ENCODE results near the gene ZNF483.
"Not testable (repeated sequence)": the region's sequence is repeated elsewhere in the genome, so short reads cannot be mapped to it uniquely, and the experiment has no call there.

Gene ZNF483

DNA sequence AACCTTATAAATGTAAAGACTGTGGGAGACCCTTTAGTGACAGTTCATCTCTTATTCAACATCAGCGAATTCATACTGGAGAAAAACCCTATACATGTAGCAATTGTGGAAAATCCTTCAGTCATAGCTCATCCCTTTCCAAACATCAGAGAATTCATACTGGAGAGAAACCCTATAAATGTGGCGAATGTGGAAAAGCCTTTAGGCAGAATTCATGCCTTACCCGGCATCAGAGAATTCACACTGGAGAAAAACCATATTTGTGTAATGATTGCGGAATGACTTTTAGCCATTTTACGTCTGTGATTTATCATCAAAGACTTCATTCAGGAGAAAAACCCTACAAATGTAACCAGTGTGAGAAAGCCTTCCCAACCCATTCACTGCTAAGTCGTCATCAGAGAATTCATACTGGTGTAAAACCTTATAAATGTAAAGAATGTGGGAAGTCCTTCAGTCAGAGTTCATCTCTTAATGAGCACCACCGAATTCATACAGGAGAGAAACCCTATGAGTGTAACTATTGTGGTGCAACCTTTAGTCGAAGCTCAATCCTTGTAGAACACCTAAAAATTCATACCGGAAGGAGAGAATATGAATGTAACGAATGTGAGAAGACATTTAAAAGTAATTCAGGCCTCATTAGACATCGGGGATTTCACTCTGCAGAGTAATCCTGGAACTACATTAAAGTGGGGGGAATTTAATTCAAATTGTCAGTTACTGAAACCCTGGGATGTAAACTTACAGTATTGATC is 17.7 kb downstream of the ZNF483 start:
- no peak for DNase-seq (ENCODE audit: low spot score)

DNA sequence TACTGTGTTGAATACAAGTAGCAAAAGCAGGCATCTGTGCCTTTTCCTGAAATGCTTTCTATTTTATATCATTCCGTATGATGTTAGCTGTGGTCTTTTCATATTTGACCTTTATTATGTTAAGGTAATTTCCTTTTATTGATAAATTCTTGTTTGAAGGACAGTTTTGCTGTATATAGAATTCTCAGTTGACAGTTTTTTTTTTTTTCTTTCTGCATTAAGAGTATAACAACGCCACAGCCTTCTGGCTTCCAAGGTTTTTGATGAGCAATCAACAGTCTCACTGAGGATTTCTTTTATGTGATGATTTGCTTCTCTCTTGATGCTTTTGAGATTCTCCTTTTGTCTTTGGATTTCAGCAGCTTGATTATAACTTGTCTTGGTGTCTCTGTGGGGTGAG is 23.6 kb downstream of the ZNF483 start:
- DNase-seq (ENCODE audit: low spot score), result no peak

DNA sequence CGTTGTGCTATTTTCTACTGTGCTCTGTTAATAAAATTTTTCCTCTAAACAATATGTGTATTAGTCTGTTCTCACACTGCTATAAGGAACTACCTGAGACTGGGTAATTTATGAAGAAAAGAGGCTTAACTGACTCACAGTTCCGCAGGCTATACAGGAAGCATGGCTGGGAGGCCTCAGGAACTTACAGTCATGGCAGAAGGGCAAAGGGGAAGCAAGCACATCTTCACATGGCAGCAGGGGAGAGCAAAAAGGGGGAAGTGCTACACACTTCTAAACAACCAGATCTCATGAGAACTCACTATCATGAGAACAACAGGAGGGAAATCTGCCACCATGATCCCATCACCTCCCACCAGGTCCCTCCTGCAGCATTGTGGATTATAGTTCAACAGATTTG is 30.4 kb downstream of the ZNF483 start:
- DNase-seq (ENCODE audit: low spot score), result not testable (repeated sequence)

DNA sequence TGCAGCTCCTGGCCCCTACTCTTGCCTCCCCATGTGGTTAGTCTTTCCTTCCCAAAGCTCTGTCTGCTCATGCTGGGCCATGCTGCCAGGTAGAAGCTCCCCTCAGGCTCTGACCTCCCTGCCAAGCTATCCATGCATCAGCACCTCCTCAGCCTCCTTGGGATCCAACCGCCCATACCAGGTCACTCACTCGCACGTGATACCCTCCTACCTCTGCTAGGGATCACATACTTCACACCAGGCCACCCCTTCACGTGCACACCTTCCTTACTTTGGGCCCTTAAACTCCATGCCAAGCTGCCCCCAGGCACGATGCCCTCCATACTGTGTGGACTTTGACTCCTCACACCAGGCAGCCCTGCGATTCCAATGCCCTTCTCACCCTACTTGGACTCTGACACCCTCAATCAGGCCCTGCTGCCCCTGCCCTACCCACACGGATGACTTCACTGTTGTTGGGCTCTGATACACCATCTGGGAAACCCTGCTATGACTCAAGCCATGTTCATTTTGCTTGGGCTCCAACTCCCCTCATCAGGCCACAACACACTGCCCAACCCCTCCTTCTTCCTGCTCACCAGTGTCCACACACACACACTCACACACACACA is 34.1 kb downstream of the ZNF483 start:
- DNase-seq (ENCODE audit: low spot score), result no peak

DNA sequence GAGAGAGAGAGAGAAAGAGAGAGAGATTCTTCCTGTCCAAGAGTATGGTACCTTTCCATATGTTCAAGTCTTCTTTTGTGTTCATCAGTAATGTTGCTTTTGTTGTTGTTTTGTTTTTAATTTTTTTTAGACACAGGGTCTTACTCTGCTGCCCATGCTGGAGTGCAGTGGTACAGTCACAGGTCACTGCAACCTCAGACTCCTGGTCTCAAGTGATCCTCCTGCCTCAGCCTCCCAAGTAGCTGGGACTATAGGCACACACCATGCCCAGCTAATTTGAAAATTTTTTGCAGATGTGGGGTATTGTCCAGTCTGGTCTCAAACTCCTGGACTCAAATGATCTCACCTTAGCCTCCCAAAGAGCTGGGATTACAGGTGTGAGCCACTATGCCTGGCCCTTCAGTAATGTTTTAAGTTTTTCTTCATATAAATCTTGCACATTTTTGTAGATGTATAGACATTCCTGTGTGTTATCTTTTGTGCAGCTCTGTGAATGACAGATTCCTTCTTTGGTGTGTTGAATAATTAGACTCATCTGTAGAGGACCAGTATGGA is 36.3 kb downstream of the ZNF483 start:
- DNase-seq (ENCODE audit: low spot score), result no peak

DNA sequence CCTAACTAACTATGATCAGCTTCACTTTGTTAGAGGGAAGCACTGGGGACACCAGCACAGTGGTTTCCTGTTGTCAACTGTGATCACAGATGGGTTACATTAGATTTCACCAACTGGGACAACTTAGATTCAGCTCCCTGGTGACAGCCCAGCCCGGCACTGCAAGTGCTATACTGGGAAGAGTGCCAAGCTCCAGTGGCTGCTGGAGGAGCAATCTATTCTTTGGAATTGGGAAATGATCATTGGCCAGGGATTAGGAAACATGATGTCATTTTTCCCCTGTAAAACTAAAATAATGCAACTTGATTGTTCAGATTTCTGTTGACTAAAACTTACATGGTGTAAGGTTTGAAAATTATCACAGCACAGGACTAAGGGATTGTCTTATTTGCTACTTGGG is 41.3 kb downstream of the ZNF483 start:
- DNase-seq (ENCODE audit: low spot score), result no peak

DNA sequence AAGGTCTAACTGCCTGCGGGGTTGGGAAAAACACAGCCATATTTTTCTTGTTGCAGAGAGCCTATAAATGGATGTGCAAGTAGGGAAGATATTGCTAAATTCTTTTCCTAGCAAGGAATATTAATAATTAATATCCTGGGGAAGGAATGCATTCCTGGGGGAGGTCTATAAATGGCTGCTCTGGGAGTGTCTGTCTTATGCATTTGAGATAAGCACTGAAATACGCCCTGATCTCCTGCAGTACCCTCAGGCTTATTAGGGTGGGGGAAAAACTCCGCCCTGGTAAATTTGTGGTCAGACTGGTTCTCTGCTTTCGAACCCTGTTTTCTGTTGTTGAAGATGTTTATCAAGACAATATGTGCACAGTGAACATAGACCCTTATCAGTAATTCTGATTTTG is 43.1 kb downstream of the ZNF483 start:
- not testable (repeated sequence) for DNase-seq (ENCODE audit: low spot score)

DNA sequence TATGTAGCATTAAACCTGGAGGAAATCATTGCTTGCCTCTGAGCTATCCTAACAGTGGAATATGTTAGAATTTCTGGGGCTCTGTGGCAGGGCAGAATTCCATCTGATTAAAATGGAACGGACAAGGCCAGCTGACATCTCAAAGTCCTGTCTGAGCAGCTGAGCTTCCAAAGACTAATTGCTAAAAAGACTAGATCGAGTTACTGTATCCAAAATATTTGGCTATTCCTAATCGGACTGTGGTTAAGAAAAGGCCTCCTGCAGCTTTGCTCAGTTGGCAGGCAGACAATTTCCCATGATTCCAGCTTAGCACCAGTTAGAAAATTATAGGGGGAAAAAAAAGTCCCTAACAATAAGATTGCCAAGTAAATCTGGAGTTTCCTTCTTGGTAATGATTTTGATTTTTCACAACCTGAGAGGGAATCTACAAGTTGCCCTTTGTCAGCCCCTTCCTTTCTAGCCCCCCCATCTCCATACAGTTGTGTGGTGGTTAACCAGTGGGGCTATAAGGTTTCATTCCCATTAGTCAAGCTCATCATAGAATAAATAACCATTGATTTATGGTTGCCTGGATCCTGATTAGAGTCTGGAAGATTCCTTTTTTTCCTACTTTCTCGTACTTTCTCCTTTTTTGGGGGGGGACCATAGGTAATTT is 48.1 kb downstream of the ZNF483 start:
- DNase-seq (ENCODE audit: low spot score), result no peak

DNA sequence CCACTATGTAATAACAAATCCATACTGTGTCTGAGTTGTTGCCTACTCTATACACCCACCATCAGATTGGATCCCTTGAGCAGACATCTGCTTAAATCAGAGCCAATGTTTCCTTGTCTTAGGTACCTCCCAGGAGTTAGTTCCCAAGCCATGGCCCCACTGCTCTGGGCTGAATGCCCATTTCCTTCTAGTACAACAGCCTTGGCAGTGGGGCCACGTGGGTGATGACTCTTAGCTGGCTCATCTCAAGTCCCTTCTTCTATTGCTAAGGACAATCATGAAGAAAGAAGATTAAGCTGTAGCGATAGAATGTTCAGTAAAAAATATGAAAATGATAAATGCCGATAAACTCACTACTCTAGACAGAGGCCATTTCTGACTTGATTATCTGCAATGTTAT is 57.9 kb downstream of the ZNF483 start:
- DNase-seq (ENCODE audit: low spot score), result no peak

DNA sequence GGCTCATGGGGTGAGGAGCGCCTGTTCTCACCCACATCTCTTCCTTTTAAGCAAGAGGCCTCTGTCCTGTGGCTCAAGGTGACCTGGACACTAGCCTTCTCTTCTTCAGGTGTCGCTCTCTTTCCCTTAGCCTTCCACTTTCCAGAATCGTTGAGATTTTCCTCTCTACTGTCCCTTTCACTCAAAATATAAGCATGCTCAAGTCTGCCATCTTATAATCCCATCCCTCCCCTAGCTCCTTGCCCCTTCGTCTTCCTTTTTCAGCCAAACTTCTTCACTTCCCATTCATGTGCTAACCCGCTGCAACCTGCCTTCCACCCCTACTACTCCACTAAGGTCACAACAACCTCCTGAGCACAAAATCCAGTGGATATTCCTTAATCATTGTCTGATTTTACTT is 61.4 kb downstream of the ZNF483 start:
- DNase-seq (ENCODE audit: low spot score), result no peak

DNA sequence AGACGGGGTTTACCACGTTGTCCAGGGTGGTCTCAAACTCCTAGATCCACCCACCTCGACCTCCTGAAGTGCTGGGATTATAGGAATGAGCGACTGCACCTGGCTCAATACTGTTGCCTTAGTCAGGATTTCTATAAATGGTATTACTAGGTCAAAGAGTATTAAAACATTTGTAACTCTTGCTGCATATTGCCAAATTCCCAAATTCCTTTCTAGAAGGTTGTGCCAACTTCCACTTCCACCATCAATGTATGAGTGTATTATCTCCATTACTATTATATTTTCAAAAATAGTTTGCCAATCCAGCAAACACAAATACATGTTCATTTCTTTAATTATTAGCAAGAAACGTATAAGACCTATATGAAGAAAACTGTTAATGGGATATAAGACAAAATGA is 63.9 kb downstream of the ZNF483 start:
- DNase-seq (ENCODE audit: low spot score), result no peak

DNA sequence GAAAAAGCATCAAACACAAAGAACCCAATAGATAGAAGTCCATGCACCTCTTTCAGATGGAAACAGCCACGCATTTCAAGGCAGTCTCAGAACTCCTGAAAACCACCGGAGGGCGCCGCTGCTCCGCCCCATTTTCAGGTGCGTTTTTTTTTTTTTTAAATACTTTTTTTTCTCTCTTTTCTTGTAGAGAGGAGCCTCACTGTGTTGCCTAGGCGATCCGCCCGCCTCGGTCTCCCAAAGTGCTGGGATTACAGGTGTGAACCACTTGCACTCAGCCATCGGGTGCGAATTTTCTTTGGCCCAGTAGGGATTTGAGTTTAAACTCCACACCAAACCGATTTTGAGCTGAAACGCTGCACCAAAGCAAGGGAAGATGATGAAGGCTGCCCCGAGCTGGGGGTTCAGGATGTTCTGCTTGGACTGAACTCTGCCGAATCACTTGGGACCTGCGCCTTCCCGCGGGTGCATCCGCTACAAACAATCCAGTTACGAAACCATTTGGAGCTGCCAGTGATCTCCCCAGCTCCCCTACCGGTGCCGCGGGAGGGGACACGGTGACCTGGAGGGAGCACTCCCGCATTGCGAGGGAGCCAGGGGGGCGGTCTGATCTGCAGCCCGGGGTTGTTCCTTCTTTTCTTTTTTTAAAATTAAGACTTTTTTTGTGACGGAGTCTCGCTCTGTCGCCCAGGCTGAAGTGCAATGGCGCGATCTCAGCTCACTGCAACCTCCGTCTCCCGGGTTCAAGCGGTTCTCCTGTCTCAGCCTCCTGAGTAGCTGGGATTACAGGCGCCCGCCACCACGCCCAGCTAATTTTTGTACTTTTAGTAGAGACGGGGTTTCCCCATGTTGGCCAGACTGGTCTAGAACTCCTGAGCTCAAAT is 73.1 kb downstream of the ZNF483 start:
- DNase-seq (ENCODE audit: low spot score), result peak; percentile 55

DNA sequence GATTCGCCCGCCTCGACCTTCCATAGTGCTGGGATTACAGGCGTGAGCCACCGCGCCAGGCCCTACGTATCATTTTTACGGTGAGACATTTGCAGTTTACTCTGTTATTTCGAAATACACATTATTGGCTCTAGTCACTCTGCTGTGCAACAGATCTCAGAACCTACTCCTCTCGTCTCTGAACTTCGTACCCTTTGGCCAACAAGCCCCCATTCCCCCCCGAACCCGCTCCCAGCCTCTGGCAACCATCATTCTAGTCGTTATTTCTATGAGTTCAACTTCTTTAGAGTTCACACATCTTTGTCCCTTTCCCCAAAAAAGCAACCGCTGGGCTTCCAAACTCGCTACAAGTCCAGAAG is 73.7 kb downstream of the ZNF483 start:
- no peak for DNase-seq (ENCODE audit: low spot score)

DNA sequence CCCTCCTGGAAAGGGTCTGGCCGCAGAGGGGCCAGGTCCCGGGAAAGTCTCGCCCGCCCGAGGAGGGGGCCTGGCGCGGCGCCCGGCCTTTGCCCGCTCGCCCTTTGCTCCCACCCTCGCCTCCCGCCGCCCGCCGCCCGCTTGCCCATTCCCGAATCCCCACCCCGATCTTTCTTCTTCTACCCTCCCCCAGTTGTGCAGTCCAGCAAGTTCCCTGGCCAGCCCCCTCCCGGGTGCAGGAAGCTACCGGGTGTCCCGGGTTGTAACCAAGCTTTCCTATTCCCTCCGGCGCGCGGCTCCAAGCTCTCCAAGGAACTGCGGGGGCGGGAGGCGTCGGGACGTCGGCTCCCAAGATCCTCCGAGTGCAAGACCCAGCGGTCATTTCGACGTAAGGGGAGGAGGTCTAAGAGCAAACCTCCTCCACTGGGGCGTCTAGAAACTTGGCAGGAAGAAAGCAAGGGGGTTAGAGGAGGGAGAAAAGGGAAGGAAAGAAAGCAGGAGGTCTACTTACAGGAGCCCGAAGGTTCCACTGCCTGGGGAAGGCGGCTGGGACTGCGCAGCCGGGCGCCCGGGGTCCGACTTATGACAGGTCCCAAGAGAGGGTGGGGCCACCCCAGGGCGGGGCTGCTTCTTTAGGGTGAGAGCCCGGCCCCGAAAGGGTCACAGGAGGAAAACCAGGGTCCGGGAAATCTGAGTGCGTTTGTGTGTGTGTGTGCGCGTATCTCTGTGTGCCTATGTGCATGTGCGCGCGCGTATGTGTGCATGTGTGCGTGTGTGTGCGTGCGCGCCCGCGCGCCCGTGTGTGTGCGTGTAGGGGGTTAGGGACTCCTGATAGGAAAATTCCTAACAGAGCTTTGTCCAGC is 74.3 kb downstream of the ZNF483 start, which contains the start of gene PTGR1:
Gene PTGR1, minus strand, starts transcription at position 556 of the 863 bp plus-strand sequence. CDS start 2,225 bp downstream, outside the sequence.
- DNase-seq (ENCODE audit: low spot score), result no peak

DNA sequence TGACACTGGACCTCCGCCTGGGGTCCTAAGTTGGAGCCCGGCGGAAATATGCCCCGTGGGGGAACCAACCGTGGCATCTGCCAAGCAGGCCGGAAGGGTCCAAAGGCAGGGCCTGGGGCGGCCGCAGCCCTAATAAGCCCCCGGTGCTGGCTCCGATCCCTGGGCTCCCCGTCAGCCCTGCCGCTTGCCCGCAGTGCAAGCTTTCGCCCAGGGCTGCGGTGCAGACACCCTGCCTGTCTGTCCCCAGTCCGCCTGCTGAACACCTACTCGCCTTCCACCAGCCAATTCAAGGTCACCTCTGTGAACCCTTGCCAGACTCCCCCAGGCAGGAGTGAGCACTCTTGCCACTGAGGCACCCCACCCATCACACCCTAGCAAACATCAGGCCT is 75.0 kb downstream of the ZNF483 start:
- DNase-seq (ENCODE audit: low spot score), result no peak

DNA sequence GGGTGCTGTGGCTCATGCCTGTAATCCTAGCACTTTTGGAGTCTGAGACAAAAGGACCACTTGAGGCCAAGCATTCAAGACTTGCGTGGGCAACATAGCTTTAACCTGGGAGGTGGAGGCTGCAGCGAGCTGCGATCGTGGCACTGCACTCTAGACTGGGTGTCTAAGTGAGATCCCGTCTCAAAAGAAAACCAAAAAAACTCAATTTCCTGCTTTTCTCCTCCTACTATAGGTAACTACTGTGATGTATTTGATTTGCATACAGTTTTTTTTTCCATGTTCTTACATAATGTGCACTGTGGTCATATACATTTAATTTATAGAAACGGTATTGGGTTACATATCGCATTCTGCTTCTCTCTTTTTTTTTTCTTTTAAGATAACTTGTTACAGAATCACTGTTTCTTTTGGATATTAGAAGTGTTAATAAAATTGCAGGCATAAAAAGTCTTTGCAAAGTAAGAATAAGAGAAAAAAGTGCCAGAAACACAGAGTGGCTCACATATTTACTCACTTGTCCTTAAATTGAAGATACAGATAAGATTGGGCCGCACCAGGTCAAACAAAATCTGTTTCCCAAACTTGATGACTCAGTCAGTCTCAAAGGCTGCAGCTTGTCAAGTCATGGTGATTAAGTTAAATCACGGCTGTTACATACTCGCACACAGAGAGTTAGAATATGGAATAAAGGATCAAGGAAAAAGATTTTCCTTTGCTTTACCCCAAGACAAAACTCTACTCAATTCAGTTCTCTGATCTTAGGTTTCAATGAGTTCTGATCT is 76.4 kb downstream of the ZNF483 start:
- no peak for DNase-seq (ENCODE audit: low spot score)

DNA sequence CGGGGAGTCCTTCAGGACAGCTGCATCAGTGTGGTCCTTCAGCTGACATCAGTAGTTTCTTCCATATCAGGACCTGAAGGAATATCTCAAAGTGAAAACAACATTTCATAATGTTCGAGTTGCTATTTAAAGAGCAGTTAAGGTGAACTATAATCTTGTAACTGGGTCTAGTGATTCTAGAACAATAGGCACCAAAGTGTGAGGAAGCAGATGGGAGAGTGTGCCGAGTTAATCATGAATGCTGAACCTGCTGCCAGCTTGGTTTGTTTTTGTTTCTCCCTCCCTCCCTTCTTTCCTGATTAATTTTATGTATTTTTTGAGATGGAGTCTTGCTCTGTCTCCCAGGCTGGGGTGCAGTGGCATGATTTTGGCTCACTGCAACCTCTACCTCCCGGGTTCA is 78.1 kb downstream of the ZNF483 start:
- DNase-seq (ENCODE audit: low spot score), result no peak

DNA sequence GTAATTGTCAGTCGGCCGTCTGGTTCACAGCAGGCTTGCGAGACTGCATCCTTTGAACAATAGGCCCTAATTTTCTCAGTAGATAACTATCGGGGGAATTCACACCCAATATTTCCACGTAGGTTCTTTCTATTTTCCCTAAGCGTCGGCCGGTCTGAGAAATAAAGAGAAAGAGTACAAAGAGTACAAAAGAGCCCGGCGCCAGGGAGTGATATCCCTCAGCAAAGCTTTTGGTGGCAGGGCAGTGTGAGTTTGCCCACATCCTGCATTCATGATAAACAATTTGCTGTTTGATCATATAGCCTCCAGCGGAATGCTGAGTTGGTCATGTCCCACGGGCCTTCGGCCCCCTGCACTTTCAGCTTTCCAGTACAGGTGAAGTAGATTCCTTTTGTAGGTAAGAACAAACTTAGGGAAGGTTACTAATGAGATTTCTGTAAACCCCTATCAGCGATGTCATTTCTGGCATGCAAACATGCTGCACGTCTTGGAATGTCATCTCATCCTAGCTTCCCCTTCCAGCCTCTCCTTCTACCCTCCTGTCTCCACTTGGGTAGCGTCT is 79.2 kb downstream of the ZNF483 start:
- no peak for DNase-seq (ENCODE audit: low spot score)

DNA sequence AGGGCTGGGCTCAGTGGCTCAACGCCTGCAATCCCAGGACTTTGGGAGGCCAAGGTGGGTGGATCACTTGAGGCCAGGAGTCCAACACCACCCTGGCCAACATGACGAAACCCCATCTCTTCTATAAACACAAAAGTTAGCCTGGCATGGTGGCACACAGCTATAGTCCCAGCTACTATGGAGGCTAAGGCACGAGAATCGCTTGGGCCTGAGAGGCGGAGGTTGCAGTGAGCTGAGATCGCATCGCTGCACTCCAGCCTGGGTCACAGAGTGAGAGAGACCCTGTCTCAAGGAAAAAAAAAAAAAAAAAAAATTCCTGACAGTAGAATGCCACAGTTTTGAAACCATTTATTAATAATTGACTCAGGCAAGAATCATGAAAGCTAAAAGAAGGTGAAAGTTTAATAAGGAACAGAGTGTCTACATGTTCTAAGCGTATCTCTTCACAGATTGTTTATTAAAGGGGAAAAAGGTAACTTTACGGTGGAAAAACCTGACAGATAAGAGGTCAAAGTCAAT is 80.1 kb downstream of the ZNF483 start:
- DNase-seq (ENCODE audit: low spot score), result no peak

DNA sequence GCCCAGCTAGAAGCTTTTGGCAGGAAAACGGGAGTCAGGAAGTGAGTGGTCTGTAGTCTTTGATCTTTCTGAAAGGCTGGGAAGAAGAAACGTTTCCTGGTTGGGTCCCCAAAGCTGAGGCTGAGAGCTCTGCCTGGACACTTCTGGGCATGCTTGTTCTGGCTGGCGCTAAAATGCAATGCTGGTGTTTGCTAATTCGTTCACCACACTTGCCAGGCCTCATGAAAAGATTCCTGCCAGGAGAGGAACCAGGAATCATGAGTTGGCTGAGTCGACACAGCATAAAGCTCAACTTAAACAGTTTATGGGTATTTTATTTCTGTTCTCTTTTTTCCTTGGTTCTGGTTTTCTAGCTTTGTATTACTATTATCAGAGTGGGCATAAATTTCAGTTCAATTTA is 85.2 kb downstream of the ZNF483 start:
- no peak for DNase-seq (ENCODE audit: low spot score)

All from CD4-positive, alpha-beta T cell treated with Interleukin-6 at 100 ng/mL for 8 hours (primary cell).